Measurements from ENCODE around the gene ZDHHC4.
"Not testable (repeated sequence)": the region's sequence is repeated elsewhere in the genome, so short reads cannot be mapped to it uniquely, and the experiment has no call there.

Gene ZDHHC4

DNA sequence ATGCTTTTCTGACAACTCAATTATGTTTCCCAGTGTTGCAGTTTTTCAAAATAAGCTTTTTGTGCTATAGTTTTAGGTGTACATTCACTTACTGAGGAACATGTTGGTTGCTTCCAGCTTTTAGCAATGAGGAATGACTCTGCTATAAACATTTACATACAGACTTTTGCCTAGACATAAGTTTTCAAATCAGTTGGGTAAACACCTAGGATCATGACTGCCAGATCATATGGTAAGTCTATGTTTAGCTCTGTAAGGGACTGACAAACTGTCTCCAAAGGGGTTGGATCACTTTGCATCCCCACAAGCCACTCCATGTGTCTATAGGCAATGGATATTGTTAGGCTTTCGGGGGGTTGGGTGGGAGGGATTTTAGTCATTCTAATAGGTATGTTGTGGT lies 15.1 kb upstream of the ZDHHC4 start:
- DNase-seq (ENCODE audit: low spot score) = no peak

DNA sequence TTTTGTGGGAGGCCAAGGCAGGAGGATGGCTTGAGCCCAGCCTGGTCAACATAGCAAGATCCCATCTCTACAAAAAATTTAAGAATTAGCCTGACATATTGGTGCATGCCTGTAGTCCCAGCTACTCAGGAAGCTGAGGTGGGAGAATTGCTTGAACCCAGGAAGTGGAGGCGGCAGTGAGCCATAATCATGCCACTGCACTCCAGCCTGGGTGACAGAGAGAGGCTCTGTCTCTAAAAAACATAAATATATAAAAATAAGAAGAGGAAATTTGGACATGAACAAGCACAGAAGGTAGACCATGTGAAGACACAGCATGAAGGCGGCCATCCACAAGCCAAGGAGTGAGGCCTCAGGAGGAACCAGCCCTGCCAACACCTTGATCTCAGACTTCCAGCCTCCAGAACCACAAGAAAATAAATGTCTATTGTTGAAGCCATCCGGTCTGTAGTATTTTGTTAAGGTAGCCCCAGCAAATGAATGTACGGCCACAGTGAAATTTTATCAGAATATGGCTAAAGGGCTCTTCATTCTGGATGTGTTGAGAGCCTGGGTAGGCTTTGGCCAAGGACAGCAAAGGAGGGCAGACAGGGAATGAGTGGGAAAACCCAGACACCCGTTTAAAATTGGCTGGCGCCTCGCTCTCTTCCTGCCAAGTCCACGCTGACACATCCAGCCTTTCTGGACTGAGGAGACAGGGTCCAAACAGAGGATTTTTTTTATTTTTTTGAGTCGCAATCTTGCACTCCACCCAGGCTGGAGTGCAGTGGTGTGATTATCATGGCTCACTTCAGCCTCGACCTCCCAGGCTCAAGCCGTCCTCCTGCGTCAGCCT lies 13.1 kb upstream of the ZDHHC4 start:
- no peak for DNase-seq (ENCODE audit: low spot score)

DNA sequence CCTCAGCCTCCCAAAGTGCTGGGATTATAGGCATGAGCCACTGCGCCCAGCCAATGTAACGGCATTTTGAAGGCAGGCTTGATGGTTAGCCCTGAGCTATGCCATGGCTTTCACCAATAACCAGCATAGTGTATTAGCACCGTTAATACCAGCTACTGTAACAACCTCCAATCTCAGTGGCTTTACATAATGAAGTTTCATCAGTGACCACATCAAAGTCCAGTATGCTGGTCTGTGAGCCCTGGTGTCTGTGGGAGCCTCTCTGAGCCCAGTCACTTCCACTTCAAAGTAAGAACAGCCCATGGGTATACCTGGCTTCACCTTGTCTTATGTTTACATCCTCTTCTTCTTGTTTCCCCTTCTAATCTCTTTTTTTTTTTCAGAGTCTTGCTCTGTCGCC lies 11.6 kb upstream of the ZDHHC4 start:
- DNase-seq (ENCODE audit: low spot score) = no peak

DNA sequence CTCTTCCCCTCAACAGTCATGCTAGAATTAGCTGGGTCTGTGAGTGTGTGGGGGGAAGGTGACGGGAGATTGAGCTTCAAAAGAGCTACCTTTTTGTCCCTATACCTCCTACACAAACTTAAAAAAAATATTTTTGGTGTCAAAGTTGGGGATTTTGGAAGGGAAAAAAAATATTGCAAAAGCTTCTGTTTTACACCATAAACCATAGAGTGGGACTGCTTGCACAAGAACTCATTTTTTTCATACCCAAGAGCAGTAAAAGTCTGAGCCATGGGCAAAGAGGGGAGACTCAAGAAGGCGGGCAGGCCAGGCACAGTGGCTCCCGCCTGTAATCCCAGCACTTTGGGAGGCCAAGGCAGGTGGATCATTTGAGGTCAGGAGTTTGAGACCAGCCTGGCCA lies 9.4 kb upstream of the ZDHHC4 start:
- no peak for DNase-seq (ENCODE audit: low spot score)

DNA sequence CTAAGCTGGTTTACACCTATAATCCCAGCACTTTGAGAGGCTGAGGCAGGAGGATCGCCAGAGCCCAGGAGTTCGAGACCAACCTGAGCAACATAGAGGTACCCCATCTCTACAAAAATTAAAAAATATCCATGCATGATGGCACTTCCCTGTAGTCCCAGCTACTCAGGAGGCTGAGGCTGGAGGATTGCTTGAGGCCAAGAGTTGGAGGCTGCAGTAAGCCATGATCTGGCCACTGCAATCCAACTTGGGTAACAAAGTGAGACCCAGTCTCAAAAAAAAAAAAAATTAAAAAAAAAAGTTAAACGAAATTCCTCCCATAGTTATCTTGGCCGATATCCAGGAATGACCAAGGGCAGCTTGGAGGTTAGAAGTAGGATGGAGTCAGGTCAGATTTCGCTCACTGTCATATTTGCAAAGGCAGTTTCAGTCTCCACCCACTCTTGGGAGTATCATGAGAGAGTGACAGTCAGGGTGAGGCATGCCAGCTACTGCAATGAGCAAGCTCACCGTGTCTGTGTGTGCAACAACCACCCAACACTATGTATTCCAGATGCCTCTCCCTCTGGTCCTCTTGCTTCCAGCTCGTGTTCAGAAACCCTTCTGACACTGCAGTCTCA lies 6.0 kb upstream of the ZDHHC4 start:
- no peak for DNase-seq (ENCODE audit: low spot score)

DNA sequence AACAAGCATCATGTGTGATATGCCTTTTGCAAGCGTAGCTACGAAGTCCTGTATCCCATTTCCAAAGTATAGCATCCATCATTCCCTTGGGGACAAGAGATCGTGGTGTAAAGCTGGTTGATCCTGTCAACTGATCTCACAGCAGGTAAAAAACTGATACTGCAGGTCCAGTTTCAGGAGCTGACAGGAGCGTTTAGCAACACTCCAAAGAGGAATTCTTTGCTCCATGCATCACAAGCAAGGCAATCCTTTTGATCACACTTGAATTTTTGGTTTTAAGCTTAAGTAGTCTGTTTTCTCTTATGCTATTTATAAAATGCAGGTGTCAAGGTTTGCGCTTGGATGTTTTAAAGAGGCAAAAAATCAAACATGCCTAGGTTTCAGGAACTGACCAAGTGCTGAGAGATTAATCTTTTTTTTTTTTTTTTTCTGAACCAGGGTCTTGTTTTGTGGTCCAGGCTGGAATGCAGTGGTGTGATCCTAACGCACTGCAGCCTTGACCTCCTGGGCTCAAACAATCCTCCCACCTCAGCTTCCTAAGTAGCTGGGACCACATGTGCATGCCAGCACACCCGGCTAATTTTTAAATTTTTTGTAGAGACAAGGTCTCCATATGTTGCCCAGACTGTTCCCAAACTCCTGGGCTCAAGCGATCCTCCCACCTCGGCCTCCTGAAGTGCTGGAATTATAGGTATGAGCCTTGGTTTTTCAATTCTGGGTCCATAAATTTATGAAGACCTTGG lies 1.8 kb upstream of the ZDHHC4 start:
- DNase-seq (ENCODE audit: low spot score) = no peak

DNA sequence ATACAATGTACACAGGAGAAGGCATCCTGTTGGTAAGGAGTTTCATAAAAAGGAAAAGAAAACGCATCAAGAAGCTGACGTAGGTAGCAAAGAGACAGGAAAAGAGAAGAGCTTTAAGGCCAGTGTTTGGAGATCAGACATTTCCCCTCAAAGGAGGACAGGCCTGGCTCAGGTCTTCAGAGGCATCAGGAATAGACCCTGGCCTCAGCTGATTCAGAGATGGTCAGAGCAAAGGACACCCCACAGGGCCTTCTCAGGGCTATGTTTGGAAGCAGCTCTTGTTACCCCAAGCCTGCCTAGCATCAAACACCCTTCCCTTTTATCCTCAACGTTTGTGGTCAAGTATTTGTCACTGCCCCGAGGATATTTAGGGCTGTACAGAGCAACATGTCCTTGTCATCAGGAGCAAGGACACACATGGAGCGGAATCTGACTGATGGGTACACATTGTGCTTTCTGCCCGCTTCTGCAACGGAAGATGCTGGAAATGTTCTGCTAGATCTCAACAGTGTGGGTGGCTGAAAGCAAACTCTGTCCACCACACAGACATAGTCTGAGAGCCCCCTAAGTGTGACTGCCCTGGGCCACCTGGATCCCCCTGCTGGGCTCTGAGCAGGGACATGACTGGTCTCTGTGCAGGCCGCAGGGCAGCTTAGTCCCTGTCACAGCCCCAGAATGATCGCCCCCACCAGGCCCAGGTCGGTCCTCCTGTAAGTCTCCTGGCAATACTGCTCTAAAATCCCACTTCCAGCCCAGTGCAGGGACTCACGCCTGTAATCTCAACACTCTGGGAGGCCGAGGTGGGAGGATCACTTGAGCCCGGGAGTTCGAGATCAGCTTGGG lies 1.0 kb upstream of the ZDHHC4 start:
- DNase-seq (ENCODE audit: low spot score) = no peak

DNA sequence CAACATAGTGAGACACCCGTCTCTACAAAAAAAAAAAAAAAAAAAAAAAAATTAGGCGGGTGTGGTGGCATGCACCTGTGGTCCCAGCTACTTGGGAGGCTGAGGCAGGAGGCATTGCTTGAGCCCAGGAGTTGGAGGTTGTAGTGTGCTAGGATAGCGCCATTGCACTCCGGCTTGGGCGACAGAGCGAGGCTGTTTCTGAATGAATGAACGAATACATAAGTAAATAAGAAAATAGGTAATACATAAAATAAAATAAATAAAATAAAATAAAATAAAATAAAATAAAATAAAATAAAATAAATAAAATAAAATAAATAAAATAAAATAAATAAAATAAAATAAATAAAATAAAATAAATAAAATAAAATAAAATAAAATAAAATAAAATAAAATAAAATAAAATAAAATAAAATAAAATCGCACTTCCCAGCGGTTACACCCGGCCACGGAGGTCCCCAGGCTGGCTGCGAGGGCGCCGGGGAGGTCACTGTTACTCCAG lies 336 bp upstream of the ZDHHC4 start:
- not testable (repeated sequence) for DNase-seq (ENCODE audit: low spot score)

DNA sequence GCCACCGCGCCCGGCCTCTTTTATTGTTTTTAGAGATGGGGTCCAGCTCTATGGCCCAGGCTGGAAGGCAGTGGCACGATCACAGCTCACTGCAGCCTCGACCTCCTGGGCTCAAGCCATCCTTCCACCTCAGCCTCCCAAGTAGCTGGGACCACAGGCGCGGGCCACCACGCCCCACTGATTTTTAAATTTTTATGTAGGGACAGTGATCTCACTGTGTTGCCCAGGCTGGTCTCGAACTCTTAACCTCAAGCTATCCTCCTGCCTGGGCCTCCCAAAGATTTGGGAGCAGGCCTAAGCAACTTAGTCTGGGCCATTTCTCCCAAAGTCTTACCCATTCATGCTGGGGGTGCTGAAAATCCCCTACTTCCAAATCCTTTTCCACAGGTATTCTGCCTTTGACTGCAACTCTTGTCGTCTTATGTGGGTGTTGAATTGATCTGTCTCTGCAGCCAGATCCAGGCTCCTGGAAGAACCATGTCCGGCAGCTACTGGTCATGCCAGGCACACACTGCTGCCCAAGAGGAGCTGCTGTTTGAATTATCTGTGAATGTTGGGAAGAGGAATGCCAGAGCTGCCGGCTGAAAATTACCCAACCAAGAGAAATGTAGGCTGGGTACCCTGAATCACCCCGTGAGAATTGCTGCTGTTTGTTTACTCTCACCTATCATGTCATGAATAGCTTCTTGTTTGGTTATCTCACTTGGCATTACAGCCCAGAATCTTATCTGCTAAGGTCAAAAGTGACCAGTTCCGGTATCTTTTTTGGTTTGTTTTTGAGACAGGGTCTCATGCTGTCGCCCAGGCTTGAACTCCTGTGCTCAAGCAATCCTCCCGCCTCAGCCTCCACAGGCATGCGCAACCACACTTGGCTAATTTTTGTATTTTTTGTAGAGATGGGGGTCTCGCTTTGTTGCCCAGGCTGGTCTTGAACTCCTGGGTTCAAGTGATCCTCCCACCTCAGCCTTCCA lies 1.1 kb downstream of the ZDHHC4 start:
- no peak for DNase-seq (ENCODE audit: low spot score)

DNA sequence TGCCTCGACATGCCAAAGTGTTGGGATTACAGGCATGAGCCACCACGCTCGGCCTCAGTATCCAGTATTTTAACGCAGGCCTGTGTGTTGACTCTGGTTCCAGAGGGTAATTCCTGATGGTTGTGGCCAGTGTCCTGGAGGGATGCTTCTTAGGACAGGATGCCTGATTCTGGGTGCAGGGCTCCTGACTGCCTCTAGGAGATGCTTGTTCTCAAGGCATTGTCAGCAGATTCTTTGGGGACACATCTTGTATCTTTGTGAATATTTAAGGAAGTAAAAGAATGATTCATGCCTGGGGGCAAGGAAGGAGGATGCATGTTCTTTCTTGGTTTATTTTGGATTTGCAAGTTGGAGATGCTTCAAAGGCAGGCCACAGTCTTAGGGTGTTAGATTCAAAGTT lies 2.2 kb downstream of the ZDHHC4 start:
- no peak for DNase-seq (ENCODE audit: low spot score)

DNA sequence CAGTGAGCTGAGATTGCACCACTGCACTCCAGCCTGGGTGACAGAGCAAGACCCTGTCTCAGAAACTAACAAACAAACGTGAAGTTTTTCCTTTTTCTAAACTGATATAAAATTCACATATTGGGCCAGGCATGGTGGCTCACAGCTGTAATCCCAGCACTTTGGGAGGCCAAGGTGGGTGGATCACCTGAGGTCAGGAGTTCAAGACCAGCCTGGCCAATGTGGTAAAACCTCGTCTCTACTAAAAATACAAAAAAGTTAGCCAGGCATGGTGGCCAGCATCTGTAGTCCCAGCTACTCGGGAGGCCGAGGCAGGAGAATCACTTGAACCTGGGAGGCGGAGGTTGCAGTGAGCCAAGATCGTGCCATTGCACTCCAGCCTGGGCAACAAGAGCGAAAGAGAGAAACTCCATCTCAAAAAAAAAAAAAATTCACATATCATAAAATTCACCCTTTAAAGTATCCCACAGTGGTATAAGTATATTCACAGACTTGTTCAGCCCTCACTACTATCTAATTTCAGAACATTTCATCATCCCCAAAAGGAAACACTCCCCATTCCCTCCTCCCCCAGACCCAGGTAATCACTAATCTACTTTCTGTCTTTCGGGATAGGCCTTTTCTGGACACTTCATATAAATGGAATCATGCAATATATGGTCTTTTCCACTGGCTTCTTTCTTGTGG lies 8.6 kb downstream of the ZDHHC4 start:
- DNase-seq (ENCODE audit: low spot score) = not testable (repeated sequence)

DNA sequence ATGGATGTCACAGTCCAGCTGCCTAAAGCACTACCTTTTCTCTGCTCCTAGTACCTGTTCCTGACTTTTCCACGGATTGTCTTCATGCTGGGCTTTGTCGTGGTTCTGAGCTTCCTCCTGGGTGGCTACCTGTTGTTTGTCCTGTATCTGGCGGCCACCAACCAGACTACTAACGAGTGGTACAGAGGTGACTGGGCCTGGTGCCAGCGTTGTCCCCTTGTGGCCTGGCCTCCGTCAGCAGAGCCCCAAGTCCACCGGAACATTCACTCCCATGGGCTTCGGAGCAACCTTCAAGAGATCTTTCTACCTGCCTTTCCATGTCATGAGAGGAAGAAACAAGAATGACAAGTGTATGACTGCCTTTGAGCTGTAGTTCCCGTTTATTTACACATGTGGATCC lies 11.3 kb downstream of the ZDHHC4 start:
- DNase-seq (ENCODE audit: low spot score) = no peak

DNA sequence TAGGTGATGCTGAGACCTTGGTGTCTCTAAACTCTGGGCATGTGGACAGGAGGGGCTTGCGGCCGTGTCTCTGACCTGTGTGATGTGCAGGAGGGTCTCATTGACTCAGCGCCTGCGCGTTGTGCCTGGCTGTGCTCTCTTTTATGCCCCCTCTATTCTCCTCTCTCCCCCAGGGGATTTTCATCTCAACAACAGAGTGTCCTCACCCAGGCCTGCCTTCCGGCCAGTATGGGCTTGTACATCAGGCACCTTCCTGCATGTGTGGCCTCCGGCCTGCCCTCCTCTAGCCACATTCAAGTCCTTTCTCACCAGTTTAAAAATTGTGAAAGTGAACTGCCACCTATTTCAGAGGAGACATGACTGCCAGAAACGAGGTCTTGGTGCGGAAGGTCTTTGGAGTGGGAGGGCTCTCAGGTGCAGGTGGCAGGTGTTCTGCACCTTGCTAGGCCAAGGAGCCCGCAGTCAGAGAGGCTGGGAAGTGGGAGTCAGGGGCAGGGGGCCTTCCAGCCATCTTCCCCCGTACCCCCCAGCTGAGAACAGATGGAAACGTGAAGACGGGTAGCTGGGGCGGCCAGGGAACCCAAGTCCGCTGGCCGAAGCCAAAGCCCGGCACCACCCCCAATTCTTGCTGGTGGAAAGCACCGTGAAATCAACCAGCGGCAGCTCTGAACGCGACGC lies 12.0 kb downstream of the ZDHHC4 start:
- DNase-seq (ENCODE audit: low spot score) = no peak

DNA sequence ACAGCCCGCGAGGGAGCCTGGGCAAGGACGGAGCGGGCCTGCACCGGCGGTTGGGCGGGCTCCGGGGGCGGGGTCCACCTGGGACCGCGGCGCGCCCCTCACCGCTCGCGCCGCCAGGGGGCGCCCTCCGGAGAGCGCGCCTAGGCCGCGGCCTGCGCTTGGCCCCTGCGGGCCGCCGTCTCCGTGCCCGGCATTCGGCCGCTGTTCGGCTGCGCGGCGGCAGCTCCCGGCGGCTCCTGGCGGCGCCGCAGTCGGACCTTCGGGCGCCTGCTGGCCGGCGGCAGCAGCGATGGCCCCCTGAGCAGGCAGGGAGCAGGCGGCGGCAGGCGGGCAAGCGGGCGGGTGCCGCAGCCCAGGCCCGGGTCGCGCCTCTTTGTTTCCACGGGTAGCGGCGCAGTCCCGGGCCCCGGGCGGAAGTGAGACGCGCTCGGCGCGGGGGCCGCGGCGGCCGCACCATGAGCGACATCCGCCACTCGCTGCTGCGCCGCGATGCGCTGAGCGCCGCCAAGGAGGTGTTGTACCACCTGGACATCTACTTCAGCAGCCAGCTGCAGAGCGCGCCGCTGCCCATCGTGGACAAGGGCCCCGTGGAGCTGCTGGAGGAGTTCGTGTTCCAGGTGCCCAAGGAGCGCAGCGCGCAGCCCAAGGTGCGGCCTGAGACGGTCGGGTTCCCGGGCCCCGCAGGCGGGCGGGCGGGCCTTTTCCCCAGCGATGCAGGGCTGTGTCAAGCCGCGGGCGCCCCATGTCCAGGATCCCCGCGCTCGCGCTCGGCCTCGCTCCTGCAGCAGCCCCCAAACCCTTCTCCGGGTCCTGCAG lies 12.8 kb downstream of the ZDHHC4 start, which contains the start of gene INTS15:
Gene INTS15, plus strand, starts transcription at position 193 of the 816 bp plus-strand sequence. Its CDS starts 263 bp downstream, at position 456.
- DNase-seq (ENCODE audit: low spot score) = peak; percentile 91

DNA sequence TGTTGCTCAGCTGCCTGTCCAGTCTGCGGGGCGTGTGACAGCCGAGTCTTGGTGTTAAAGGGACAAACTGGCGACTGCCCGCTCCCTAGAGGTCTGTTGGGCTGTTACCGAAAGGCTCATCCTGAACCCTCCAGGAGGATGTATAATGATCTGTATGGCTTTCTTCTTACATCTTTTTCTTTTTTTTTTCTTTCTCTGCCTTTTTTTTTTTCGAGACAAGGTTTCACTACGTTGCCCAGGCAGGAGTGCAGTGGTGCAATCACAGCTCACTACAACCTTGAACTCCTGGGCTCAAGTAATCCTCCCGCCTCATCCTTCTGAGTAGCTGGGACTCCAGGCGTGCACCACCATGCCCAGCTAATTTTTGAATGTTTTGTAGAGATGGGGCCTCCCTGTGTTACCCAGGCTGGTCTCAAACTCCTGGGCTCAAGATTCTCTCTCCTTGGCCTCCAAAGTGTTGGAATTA lies 13.4 kb downstream of the ZDHHC4 start:
- no peak for DNase-seq (ENCODE audit: low spot score)

DNA sequence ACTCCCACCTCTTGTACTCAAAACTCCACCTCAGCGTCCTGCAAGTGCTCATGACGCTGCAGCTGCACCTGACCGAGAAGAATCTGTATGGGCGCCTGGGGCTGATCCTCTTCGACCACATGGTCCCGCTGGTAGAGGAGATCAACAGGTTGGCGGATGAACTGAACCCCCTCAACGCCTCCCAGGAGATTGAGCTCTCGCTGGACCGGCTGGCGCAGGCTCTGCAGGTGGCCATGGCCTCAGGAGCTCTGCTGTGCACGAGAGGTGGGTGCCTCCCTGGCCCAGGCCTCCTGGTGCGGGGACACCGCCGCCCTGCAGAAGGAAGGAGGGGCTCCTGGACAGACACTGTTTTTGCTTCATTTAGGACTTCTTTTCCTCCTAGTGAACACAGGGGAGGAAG lies 22.8 kb downstream of the ZDHHC4 start:
- no peak for DNase-seq (ENCODE audit: low spot score)

DNA sequence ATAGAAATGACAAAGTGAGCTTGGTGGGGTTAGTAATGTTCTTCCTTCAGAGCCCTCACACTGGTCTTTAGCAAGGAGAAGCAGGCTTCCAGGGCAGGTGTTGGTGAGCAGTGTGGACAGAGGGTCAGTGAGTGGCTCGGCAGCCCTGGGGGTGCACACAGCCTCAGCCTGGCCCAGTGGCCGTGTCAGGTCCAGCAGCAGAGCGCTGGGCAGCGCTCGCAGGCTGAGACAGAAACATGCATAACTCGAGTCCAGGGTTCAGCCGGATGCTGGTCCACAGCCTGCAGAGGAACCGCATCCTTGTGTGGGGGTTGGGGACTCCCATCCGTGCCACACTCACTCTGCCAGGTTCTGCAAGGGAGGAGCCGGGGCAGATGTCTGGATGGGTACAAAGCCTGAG lies 27.2 kb downstream of the ZDHHC4 start:
- DNase-seq (ENCODE audit: low spot score) = no peak

DNA sequence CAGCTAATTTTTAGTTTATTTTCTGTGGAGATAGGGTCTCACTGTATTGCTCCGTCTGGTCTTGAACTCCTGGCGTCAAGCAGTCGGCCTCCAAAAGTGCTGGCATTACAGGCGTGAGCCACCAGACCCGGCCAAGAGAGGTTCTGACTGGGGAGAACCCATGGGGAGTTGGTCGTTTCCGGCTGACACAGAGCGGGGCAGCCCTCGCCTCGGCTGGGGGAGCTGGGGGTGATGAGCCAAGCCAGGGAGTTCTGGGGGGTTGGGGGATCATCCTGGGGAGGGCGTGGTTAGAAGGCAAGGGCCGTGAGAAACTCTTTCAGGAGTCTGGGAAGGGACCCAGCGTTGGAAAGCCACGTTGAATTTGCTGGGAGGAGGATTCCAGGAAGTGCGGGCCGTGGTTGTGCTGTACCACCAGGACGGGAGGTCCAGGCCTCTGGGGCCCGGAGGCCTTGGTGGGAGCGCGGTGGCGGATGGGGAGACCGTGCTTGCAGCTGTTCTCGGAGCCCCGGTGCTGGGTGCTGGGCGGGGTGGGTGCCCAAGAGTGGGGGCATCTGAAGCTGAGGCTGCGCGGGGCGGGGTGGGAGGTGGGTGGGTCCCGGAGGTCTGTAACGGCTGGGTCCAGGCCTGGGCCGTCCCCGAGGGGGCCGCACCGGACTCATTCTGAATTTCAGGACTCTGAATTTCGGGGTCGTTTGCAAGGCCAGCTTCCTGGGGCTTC lies 29.8 kb downstream of the ZDHHC4 start:
- no peak for DNase-seq (ENCODE audit: low spot score)

Measured in germinal center (tissue), 1 donor.